22Rv1 (cell line): ENCODE data around the gene STK39.
A peak's percentile ranks its signal among the peaks of the same experiment; 100 is the strongest.

Experiments
- H3K27ac ChIP-seq: fragments of 450-650 bp; 2 replicates; pipeline ENCODE4 v1.5.1; 2017
- ZFX ChIP-seq: fragments of 450-650 bp; IDR thresholded peaks from 2 replicates; pipeline ENCODE4 v1.6.1; 2017; ENCODE audit warnings: antibody characterized with exemption, borderline replicate concordance
- TF ChIP-seq, protein P1 (sequence below): fragments of 450-650 bp; IDR thresholded peaks from 2 replicates; pipeline ENCODE4 v1.5.1; 2017; ENCODE audit warnings: mild to moderate bottlenecking

Gene STK39

GRCh38 chr2:168244318-168244717 lies 3.1 kb downstream of the STK39 start:
- peak overlapping the region; percentile 70 for H3K27ac ChIP-seq
- TF ChIP-seq ZFX, result no peak
- TF ChIP-seq, protein P1, sequence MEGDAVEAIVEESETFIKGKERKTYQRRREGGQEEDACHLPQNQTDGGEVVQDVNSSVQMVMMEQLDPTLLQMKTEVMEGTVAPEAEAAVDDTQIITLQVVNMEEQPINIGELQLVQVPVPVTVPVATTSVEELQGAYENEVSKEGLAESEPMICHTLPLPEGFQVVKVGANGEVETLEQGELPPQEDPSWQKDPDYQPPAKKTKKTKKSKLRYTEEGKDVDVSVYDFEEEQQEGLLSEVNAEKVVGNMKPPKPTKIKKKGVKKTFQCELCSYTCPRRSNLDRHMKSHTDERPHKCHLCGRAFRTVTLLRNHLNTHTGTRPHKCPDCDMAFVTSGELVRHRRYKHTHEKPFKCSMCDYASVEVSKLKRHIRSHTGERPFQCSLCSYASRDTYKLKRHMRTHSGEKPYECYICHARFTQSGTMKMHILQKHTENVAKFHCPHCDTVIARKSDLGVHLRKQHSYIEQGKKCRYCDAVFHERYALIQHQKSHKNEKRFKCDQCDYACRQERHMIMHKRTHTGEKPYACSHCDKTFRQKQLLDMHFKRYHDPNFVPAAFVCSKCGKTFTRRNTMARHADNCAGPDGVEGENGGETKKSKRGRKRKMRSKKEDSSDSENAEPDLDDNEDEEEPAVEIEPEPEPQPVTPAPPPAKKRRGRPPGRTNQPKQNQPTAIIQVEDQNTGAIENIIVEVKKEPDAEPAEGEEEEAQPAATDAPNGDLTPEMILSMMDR, result no peak

DNA sequence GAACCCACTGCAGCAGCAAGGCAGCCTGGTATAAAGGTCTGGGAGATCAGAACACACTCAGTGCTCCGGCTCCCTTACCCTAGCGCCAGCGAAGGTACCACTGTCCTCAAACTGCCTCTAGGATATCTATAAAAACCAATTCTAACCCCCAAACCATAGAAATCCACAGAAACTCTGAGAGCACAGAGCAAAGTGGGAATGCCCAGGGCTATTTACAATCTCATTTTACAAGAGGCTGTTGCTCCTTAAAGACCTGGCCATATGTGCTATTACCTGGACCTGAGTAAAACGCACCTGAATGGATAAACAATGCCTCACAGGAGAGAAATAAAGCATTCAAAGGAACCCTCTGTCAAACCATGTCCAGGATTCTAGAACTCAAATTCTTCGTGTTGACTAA lies 4.3 kb downstream of the STK39 start:
- no peak for TF ChIP-seq ZFX
- TF ChIP-seq, protein P1, result no peak
- H3K27ac ChIP-seq, result peak overlapping the region; percentile 70

GRCh38 chr2:168241746-168242145 lies 5.6 kb downstream of the STK39 start:
- TF ChIP-seq, protein P1, result no peak
- no peak for TF ChIP-seq ZFX
- no peak overlapping the region for H3K27ac ChIP-seq

GRCh38 chr2:168241208-168241607 lies 6.2 kb downstream of the STK39 start:
- H3K27ac ChIP-seq, result no peak overlapping the region
- TF ChIP-seq, protein P1, result no peak
- TF ChIP-seq ZFX, result no peak

- no peak overlapping the region for H3K27ac ChIP-seq
- TF ChIP-seq, protein P1, result no peak
- TF ChIP-seq ZFX, result no peak
Measured at GRCh38 chr2:168239281-168239680, 8.1 kb downstream of the STK39 start.

DNA sequence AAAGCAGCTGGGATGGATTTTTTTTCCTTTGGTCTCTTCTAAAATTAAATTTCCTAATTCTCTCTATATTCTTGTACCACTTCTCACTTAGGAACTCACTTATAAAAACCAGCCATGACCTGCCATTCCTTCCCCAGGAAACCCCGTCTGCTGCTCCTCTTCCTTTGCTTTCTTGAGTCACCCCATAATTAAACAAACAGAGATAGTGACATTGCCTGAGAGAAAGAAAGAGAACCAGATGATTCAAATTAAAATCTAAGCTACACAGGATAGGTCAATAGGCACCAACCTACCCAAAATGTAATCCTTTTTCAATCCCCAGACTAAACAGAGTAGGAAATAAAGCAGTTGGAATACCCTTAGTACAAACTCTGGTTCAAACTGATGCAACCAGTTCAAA lies 9.7 kb downstream of the STK39 start:
- no peak overlapping the region for H3K27ac ChIP-seq
- no peak for TF ChIP-seq ZFX
- TF ChIP-seq, protein P1, result no peak

DNA sequence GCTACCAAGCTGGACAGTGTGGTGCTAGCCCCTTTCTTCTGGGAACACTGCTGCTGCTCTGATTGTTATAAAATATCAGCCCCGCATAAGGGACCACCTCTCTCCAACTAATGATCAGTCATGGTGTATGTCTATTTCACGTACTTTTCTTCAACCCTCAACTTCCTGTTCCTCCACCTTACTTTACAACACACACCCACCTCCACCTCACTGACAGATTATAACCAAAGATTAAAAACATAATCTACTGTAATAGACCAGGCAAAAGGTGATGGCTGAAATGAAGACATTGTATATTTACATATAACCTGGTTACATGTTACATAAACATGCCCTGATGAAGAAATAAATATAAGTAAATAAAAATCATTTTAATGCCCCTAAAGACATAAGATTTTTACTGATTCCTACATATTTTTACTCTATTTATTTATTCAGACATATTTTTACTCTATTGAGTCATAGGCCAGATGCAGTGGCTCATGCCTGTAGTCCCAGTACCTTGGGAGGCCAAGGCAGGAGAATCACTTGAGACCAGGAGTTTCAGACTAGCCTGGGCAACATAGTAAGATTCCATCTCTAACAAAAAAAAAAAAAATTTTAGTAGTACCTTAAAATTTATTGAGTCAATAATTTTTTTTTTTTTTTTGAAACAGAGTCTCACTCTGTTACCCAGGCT lies 12.8 kb downstream of the STK39 start:
- TF ChIP-seq, protein P1, result no peak
- TF ChIP-seq ZFX, result no peak
- H3K27ac ChIP-seq, result no peak overlapping the region
